HCT116 (cell line): ENCODE data around the gene GNG10.

ENCODE experiments used
- EZH2phosphoT487 ChIP-seq: fragments of 200-600 bp; IDR thresholded peaks from 2 replicates; pipeline ENCODE4 v1.6.1; 2018; ENCODE audit warnings: antibody characterized with exemption, borderline replicate concordance
- TF ChIP-seq, protein P1 (sequence below): IDR thresholded peaks from 2 replicates; pipeline ENCODE4 v1.6.1; 2011; ENCODE audit warnings: mild to moderate bottlenecking, low read length, moderate library complexity; ENCODE audit not compliant: insufficient replicate concordance; ENCODE audit errors: extremely low read depth
- TF ChIP-seq, protein P2 (sequence below), 3 experiments: fragments of 200-600 bp in 1 of 3; sonication (generic) in 1 of 3; IDR thresholded peaks in 2 of 3; conservative IDR thresholded peaks in 1 of 3; 2 replicates each; pipeline ENCODE4 v1.5.1; 2012 to 2017; ENCODE audit warnings: low read depth in 2 of 3, low read length in 2 of 3, antibody characterized with exemption in 1 of 3, borderline replicate concordance in 1 of 3, control low read depth in 1 of 3, mild to moderate bottlenecking in 1 of 3, mixed read lengths in 1 of 3, mixed run types in 1 of 3, moderate library complexity in 1 of 3; ENCODE audit not compliant: insufficient read depth in 1 of 3
- TF ChIP-seq, protein P3 (sequence below): IDR thresholded peaks from 2 replicates; pipeline ENCODE4 v1.6.1; 2012; ENCODE audit warnings: low read depth

DNA sequence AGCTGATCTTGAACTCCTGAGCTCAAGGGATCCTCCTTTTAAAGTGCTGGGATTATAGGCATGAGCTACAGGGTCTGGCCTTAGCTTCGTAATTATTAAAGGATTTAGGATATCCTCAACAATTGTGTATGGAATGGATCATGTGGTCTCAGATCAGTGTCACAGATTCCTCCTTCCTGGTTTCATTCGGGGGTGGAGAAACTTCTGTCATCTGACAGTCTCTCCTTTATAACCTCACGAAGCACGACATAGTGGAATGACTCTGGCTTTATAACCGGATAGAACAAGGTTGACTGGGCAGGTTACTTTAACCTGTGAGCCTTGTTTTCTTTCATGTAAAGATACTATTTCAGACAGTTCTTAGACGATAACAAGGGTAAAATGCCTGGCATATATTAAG lies 4.4 kb upstream of the GNG10 start:
- TF ChIP-seq, protein P1, sequence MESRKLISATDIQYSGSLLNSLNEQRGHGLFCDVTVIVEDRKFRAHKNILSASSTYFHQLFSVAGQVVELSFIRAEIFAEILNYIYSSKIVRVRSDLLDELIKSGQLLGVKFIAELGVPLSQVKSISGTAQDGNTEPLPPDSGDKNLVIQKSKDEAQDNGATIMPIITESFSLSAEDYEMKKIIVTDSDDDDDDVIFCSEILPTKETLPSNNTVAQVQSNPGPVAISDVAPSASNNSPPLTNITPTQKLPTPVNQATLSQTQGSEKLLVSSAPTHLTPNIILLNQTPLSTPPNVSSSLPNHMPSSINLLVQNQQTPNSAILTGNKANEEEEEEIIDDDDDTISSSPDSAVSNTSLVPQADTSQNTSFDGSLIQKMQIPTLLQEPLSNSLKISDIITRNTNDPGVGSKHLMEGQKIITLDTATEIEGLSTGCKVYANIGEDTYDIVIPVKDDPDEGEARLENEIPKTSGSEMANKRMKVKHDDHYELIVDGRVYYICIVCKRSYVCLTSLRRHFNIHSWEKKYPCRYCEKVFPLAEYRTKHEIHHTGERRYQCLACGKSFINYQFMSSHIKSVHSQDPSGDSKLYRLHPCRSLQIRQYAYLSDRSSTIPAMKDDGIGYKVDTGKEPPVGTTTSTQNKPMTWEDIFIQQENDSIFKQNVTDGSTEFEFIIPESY, result no peak
- TF ChIP-seq, protein P2, sequence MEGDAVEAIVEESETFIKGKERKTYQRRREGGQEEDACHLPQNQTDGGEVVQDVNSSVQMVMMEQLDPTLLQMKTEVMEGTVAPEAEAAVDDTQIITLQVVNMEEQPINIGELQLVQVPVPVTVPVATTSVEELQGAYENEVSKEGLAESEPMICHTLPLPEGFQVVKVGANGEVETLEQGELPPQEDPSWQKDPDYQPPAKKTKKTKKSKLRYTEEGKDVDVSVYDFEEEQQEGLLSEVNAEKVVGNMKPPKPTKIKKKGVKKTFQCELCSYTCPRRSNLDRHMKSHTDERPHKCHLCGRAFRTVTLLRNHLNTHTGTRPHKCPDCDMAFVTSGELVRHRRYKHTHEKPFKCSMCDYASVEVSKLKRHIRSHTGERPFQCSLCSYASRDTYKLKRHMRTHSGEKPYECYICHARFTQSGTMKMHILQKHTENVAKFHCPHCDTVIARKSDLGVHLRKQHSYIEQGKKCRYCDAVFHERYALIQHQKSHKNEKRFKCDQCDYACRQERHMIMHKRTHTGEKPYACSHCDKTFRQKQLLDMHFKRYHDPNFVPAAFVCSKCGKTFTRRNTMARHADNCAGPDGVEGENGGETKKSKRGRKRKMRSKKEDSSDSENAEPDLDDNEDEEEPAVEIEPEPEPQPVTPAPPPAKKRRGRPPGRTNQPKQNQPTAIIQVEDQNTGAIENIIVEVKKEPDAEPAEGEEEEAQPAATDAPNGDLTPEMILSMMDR (IDR thresholded peaks at IDR 0.05 in 2 of 3, conservative IDR thresholded peaks at IDR 0.05 in 1 of 3; ENCODE audit: borderline replicate concordance in 1 of 3, insufficient read depth in 1 of 3, low read depth in 2 of 3, low read length in 2 of 3), result no peak
- no peak for TF ChIP-seq EZH2phosphoT487
- TF ChIP-seq, protein P3, sequence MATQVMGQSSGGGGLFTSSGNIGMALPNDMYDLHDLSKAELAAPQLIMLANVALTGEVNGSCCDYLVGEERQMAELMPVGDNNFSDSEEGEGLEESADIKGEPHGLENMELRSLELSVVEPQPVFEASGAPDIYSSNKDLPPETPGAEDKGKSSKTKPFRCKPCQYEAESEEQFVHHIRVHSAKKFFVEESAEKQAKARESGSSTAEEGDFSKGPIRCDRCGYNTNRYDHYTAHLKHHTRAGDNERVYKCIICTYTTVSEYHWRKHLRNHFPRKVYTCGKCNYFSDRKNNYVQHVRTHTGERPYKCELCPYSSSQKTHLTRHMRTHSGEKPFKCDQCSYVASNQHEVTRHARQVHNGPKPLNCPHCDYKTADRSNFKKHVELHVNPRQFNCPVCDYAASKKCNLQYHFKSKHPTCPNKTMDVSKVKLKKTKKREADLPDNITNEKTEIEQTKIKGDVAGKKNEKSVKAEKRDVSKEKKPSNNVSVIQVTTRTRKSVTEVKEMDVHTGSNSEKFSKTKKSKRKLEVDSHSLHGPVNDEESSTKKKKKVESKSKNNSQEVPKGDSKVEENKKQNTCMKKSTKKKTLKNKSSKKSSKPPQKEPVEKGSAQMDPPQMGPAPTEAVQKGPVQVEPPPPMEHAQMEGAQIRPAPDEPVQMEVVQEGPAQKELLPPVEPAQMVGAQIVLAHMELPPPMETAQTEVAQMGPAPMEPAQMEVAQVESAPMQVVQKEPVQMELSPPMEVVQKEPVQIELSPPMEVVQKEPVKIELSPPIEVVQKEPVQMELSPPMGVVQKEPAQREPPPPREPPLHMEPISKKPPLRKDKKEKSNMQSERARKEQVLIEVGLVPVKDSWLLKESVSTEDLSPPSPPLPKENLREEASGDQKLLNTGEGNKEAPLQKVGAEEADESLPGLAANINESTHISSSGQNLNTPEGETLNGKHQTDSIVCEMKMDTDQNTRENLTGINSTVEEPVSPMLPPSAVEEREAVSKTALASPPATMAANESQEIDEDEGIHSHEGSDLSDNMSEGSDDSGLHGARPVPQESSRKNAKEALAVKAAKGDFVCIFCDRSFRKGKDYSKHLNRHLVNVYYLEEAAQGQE, result no peak
